GM23248 (cell line): ENCODE results near the gene GMPR. TPM values are rescaled to one million over a fixed set of nuclear protein-coding genes. Genes with fewer than 3 reads are reported as not detected.

Experiments
- DNase-seq: peaks from one replicate; pipeline ENCODE4 v3.0.0-alpha.2; 2015
- H2AFZ ChIP-seq: fragments of 200-600 bp; sonication (generic); 2 replicates; pipeline ENCODE4 v1.6.1; 2016; ENCODE audit warnings: antibody characterized with exemption
- H3F3A ChIP-seq: fragments of 200-600 bp; sonication (generic); 2 replicates; pipeline ENCODE4 v1.6.1; 2016; ENCODE audit warnings: mild to moderate bottlenecking, antibody characterized with exemption, mixed run types; ENCODE audit not compliant: insufficient read depth
- H3K27ac ChIP-seq: fragments of 200-600 bp; sonication (generic); 2 replicates; pipeline ENCODE4 v1.5.1; 2016; ENCODE audit warnings: mild to moderate bottlenecking
- H3K27me3 ChIP-seq: fragments of 200-600 bp; sonication (generic); replicated peaks from 2 replicates; pipeline ENCODE4 v1.6.1; 2016; ENCODE audit warnings: mild to moderate bottlenecking; ENCODE audit not compliant: insufficient read depth
- H3K36me3 ChIP-seq: fragments of 200-600 bp; sonication (generic); 2 replicates; pipeline ENCODE4 v1.6.1; 2016; ENCODE audit warnings: low read depth, mild to moderate bottlenecking
- H3K4me1 ChIP-seq: fragments of 200-600 bp; sonication (generic); 2 replicates; pipeline ENCODE4 v1.6.1; 2016; ENCODE audit warnings: mild to moderate bottlenecking; ENCODE audit not compliant: insufficient read depth
- H3K4me2 ChIP-seq: fragments of 200-600 bp; sonication (generic); one replicate; pipeline ENCODE4 v1.6.1; 2016; ENCODE audit warnings: mild to moderate bottlenecking; ENCODE audit not compliant: unreplicated experiment
- H3K4me3 ChIP-seq: fragments of 200-600 bp; sonication (generic); 2 replicates; pipeline ENCODE4 v1.5.1; 2016; ENCODE audit warnings: mild to moderate bottlenecking
- H3K79me2 ChIP-seq: fragments of 200-600 bp; sonication (generic); 2 replicates; pipeline ENCODE4 v1.6.1; 2016; ENCODE audit warnings: mild to moderate bottlenecking; ENCODE audit not compliant: insufficient read depth
- H3K9ac ChIP-seq: fragments of 200-600 bp; sonication (generic); 2 replicates; pipeline ENCODE4 v1.6.1; 2016; ENCODE audit warnings: mild to moderate bottlenecking
- H3K9me2 ChIP-seq: fragments of 200-600 bp; sonication (generic); 2 replicates; pipeline ENCODE4 v1.6.1; 2016; ENCODE audit warnings: mixed run types, mild to moderate bottlenecking, moderate library complexity; ENCODE audit not compliant: insufficient read depth
- H3K9me3 ChIP-seq: fragments of 200-600 bp; sonication (generic); one replicate; pipeline ENCODE4 v1.6.1; 2017; ENCODE audit warnings: low read depth
- H4K20me1 ChIP-seq: fragments of 200-600 bp; sonication (generic); 2 replicates; pipeline ENCODE4 v1.6.0; 2016; ENCODE audit not compliant: insufficient read depth
- EZH2 ChIP-seq: fragments of 200-600 bp; sonication (generic); IDR thresholded peaks from 2 replicates; pipeline ENCODE4 v1.6.1; 2018; ENCODE audit warnings: antibody characterized with exemption, mild to moderate bottlenecking; ENCODE audit not compliant: insufficient read depth, poor library complexity, severe bottlenecking
- EZH2phosphoT487 ChIP-seq: fragments of 200-600 bp; sonication (generic); IDR thresholded peaks from 2 replicates; pipeline ENCODE4 v1.6.1; 2018; ENCODE audit warnings: antibody characterized with exemption, moderate library complexity, mild to moderate bottlenecking, low read depth; ENCODE audit not compliant: insufficient read depth
- WGBS, 2 experiments: methylation state at CpG; one replicate each; pipeline ENCODE4 v1.1.6; 2015 to 2017; ENCODE audit warnings: low lambda C conversion rate in 2 of 2, low coverage in 1 of 2; ENCODE audit errors: missing lambda C conversion rate in 2 of 2; 5-methylcytosine and 5-hydroxymethylcytosine counted together
- in situ Hi-C: fragments of 300-500 bp; cut with MboI; formaldehyde crosslinking; loops from 2 replicates; pipeline ENCODE4 v1.15.0; 2020
- polyA plus RNA-seq: library from polyadenylated mRNA; unstranded; fragments of >200 nt; fragmentation: Nextera tagmentation; extraction: Ambion mirVana; gene quantifications from 2 replicates; pipeline ENCODE4 v1.2.1, GENCODE V29; 2016
- total RNA-seq: library from RNA; depleted of rRNA; stranded (reverse); fragments of >200 nt; shearing (Covaris generic); gene quantifications from 2 replicates; pipeline ENCODE4 v1.2.3, GENCODE V29; 2014

The GMPR gene
- total and polyA plus RNA-seq, 2 experiments from 2014 or later: 2.2 to 2.3 TPM

- Histone ChIP-seq H2AFZ (no peak overlapping the region), H3K4me2 (no peak overlapping the region), H3K9me3 (no peaks in the 10 kb centered on the region), H3F3A (no peaks in the 10 kb centered on the region), H3K79me2 (no peaks in the 10 kb centered on the region), H3K27me3 (no peaks in the 10 kb centered on the region), H4K20me1 (no peaks in the 10 kb centered on the region), H3K4me3 (no peak overlapping the region), H3K4me1 (peaks cover 13% of the 10 kb centered on the region), H3K9me2 (no peaks in the 10 kb centered on the region), H3K36me3 (no peaks in the 10 kb centered on the region), H3K9ac (no peak overlapping the region), H3K27ac (no peak overlapping the region)
- in situ Hi-C loops: no loop called here
- DNase-seq: no peak
- TF ChIP-seq EZH2 (no peak), EZH2phosphoT487 (no peak)
- 82 to 86% methylated on average over 10 of the region's 10 CpGs for WGBS, 2 experiments
Measured at GRCh38 chr6:16274885-16275589, 36.6 kb downstream of the GMPR start.

DNA sequence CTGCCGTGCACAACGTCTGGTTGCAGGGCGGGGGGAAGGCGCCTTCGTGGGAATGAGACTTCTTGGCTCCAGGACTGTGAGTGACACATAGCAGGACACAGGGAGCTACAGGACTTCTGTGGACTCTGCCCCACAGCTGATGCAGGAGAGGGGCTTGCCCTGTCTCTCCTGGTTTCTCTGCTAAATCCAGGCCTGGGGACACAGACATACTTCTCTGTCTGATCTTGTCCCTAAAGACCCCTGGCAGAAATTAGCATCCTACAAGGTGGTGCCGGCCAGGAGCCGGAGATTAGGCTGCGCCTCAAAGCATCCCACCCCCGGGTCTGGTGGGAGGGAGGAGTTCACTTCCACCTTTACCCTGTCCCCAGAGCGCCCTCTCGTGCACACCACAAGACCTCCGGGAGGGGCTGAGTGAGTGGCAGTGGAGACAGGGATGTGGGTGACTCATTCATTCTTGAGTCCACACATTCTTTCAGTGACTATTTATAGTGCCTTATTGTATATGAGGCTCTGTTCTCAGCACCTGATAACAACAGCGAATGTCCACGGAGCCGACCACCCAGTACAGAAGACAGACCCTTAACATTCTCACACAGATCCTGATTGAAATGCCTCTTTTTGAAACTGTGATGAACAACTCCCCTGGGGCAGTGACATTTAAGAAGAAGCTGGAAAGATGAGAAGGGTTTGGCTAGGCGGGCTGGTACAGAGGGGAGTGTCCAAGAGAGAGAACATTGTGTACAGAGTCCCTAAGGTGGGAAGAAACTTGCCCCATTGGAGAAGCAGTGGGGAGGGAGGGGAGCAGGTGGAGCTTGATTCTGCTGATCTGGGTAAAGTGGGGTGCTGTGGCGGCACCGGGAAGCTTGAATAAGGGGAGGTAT is 39.0 kb downstream of the GMPR start:
- Histone ChIP-seq H3K36me3 (no peaks in the 10 kb centered on the region), H3K4me2 (peak overlapping the region; percentile 75), H3K4me3 (peak overlapping the region; percentile 46; the same call in 1 of the 2 replicates), H3F3A (no peaks in the 10 kb centered on the region), H3K4me1 (peaks cover 13% of the 10 kb centered on the region), H3K27me3 (no peaks in the 10 kb centered on the region), H3K79me2 (no peaks in the 10 kb centered on the region), H2AFZ (0 out of 2 replicates have a peak overlapping the region, but pooled peaks have one; percentile 28), H4K20me1 (no peaks in the 10 kb centered on the region), H3K9ac (no peak overlapping the region), H3K9me2 (no peaks in the 10 kb centered on the region), H3K27ac (no peak overlapping the region), H3K9me3 (no peaks in the 10 kb centered on the region)
- in situ Hi-C loops: no loop called here
- TF ChIP-seq EZH2phosphoT487 (no peak), EZH2 (no peak)
- peak; percentile 96 for DNase-seq
- WGBS, 2 experiments: 24% methylated on average over 18 of the region's 18 CpGs

DNA sequence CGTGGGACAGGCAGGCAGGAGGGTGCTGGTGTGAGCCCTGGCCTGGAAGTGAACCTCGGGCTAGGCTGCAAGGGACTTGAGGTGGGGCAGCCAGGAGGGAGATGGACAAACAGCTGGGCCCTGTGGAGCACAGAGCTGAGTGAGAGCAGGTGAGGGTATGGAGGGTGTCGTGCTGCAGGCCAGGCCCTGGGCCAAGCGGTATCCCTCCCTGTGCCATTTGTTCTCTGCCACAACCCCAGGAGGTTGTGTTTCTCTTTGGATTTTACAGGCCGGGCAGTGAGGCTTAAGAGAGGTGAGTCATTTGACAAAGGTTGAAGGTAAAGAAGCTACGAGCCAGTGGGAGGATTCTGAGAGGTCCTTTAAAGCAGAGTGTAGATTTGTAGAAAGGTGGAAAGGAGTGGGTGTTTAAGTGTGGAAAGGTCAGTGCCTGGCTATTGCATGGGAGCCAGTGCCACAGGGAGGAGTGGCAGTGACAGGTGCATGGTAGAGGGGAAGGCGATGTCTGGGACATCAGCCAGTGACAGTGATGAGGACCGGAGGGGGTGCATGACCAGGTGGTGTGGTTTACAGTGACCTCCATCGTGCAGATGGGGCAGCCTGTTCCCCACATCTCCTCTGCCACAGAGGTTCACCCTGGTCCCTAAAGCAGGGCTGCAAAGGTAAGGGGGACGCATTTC is 39.8 kb downstream of the GMPR start:
- Histone ChIP-seq H3K9me2 (no peaks in the 10 kb centered on the region), H2AFZ (no peak overlapping the region), H3K9me3 (no peaks in the 10 kb centered on the region), H3K4me1 (peaks cover 13% of the 10 kb centered on the region), H3F3A (no peaks in the 10 kb centered on the region), H3K27ac (no peak overlapping the region), H3K27me3 (no peaks in the 10 kb centered on the region), H3K79me2 (no peaks in the 10 kb centered on the region), H3K4me3 (no peak overlapping the region), H3K36me3 (no peaks in the 10 kb centered on the region), H3K9ac (no peak overlapping the region), H3K4me2 (no peak overlapping the region), H4K20me1 (no peaks in the 10 kb centered on the region)
- DNase-seq: no peak
- WGBS, 2 experiments: 84 to 89% methylated on average over 9 to 10 of the region's 10 CpGs
- TF ChIP-seq EZH2phosphoT487 (no peak), EZH2 (no peak)
- in situ Hi-C loops: no loop called here

GRCh38 chr6:16278750-16279149 is 40.4 kb downstream of the GMPR start:
- no peak overlapping the region for H3K27ac ChIP-seq

More at GRCh38 chr6:16278750-16279149, 40.4 kb downstream of the GMPR start:
- H2AFZ ChIP-seq: no peak overlapping the region
- no peak overlapping the region for H3K4me2 ChIP-seq
- 96 to 97% methylated on average over 9 of the region's 9 CpGs for WGBS, 2 experiments
- in situ Hi-C loops: no loop called here
- no peaks in the 10 kb centered on the region for H3K36me3 ChIP-seq
- H3K27me3 ChIP-seq: no peaks in the 10 kb centered on the region
- no peak overlapping the region for H3K4me3 ChIP-seq
- no peaks in the 10 kb centered on the region for H4K20me1 ChIP-seq
- H3K9me3 ChIP-seq: no peaks in the 10 kb centered on the region
- no peaks in the 10 kb centered on the region for H3F3A ChIP-seq
- H3K9me2 ChIP-seq: no peaks in the 10 kb centered on the region
- no peaks in the 10 kb centered on the region for H3K79me2 ChIP-seq
- H3K9ac ChIP-seq: no peak overlapping the region
- TF ChIP-seq EZH2phosphoT487 (no peak), EZH2 (no peak)
- no peak for DNase-seq
- peaks cover 13% of the 10 kb centered on the region for H3K4me1 ChIP-seq
